HG02759 (cell line): Measurements from ENCODE around the gene RP9.

ENCODE experiments used
- ATAC-seq: cut with Tn5 transposase; IDR thresholded peaks from one replicate; pipeline ENCODE4 v1.9.1; 2021; ENCODE audit warnings: mild to moderate bottlenecking, moderate library complexity; ENCODE audit not compliant: unreplicated experiment

Gene RP9

DNA sequence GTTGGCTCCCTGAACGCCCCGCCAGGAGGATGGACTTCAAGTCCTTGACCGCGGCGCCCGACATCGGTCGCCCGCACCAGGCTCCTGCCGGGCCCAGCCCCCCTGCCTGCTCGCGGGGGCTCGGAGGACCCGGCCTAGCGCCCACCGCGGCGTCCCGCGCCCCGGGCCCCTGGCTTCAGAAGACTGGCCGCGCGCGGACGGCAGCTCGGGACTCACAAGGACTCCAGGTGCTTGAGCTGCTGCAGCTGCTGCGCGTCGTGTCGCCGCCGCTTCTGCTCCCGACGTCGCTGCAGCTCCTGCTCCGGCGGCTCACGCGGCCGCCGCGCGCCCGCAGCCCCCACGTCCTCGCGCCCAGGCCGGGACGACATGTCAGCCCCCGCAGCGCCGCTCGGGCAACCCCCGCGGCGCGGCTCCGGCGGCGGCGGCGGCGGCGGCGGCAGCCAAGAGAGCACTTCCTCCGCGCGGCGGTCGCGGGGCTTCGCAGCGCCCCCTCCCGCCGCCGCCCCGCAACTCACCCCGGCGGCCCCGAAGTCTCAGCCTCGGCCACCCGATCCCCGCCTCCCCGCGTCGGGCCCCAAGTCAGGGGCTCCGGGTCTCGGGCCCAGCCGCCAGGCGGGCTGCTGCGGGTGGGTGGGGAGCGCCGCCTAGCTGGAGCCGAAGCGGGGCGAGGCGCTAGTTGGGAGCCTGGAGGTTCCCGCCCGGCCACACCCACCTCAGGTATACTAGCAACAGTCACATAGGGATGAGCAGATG, at the start of gene RP9:
Gene RP9, minus strand, starts transcription at position 400 of the 753 bp plus-strand sequence. Its CDS starts 32 bp downstream, at position 368.
- ATAC-seq, result peak; percentile 91

GRCh38 chr7:33157781-33158180, 48.6 kb upstream of the RP9 start:
- no peak for ATAC-seq

GRCh38 chr7:33157311-33157710, 48.1 kb upstream of the RP9 start:
- ATAC-seq, result no peak

GRCh38 chr7:33156441-33156840, 47.2 kb upstream of the RP9 start:
- no peak for ATAC-seq

GRCh38 chr7:33155811-33156210, 46.6 kb upstream of the RP9 start:
- ATAC-seq, result no peak

DNA sequence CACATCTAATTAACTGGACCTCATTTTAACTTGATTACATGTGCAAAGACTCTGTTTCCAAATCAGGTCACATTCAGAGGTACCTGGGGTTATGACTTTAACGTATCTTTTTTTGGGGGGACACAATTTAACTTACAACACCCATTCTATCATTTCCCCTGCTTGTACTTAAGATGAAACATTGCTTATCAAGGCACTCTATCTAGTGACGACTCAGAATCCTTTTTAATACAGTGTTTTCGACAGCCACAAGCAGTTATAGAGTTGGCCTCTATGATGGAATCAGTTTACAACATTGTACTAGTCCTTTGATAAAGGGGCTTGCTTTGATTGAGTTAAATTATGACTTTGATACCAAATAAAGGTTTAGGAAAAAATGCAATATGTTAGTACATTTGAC, 42.9 kb upstream of the RP9 start:
- no peak for ATAC-seq

- ATAC-seq, result no peak
Observed at GRCh38 chr7:33145156-33145555, 36.0 kb upstream of the RP9 start.

GRCh38 chr7:33143996-33144718, 35.0 kb upstream of the RP9 start:
- ATAC-seq, result no peak

GRCh38 chr7:33142585-33142984, 33.4 kb upstream of the RP9 start:
- ATAC-seq, result no peak

DNA sequence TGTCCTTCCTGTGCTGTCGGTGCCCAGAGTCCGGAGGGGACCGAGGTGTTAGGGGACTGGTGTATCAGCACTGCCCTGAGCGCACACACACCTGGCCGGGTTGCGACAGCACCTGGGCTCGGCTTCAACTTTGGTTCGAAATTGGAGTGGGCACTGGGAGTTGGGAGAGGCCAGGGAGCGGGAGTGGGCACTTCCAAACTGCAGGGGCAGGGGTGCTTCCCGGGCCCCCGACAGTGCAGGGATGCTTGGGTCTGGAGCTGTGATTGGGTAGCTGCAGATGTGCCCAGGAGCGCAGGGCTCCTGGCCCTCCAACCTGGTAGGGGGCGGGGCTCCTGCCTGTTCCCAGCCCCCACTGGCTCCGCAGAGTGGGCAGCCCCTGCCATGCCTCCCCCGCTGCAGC, 27.9 kb upstream of the RP9 start:
- ATAC-seq, result no peak

DNA sequence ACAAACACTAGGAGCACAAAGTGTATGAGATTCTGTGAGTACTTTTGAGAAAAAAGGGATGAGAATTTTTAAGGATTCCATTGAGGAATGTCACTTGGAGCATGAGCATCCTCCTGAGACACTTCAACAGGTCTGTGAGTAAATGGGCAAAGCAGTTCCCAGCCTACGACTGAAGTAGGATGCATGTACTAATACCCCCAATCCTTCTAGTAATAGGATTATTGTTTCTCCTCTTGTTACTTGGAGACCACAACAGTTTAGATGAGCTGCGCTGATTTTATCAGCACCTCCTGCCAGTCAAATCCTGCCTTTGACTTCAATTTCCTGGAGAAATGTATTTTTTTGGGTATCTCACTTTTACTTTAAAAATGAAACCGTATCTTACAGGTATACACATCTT, 21.0 kb upstream of the RP9 start:
- ATAC-seq, result no peak

DNA sequence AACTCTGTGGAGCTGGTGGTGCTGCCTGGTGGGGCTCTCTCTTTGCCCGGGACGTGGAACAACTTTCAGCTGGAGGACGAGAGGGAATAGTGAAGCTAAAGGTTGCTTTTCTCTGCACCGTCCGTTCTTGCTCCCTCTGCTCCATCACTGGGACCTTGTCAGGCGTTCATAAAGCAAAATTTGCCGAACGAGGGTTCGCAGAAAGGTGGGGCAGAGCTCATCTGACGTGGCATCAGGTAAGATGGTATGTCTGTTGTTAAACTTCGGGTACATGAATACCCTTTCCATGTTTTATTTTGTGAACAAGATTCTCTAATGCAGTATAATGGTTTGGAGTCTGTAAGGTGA, 20.6 kb upstream of the RP9 start:
- no peak for ATAC-seq

DNA sequence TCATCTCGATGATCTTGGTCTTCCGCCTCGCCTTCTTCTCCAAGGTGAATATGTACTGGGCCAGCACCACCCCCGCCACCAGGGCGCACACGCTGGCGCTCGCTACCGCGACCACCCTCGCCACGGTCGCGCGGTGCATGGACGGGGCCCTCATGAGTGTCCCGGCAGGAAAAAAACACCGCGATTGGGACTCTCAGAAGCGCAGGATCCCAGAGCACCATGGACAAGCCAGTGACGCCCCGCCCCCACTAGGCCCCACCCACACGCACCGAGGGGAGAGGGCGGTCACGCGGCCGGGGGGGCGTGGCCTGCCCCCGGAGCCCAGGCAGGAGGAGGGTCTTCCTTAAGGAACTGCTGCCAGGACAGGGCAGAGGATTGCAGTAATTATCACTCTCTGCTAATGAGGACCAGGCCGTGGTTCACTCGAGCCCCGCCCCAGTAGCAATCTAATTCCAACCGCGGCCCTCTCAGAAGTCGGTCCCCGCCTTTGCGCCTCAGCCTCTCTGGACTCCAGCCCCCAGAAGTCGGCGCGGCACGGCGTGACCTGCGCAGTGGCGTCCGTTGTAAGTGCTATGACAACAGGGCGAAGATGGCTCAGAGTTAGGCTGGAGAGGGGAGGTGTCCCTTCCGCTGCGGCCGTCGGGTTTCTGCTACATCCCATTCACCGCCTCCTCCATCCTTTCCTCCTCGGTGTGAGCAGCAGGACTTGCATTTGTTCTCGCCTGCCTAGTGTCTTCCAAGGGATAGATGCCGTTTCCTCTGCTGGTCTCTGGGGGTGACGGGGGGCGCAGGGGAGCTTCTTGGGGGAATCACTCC, 20.0 kb upstream of the RP9 start, which contains the start of gene BBS9:
Gene BBS9, plus strand, starts transcription at position 575 of the 816 bp plus-strand sequence. CDS start 16,689 bp downstream, outside the sequence.
- peak; percentile 99 for ATAC-seq

DNA sequence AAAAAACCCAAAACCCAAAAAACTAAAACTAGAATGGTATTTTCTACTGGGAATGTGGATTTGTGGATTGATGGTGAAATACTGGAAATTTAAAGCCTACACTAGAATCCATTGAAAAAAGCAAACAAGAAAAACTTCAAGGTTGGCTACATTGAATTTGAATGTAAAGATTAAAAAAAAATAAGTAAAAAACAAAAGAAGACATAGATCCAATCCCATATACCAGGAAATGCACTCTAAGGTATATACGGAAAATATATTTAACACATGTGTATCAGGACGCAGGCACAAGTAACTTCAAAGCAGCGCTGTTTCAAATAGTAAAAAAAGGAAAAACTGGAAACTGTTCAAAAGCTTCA, 19.4 kb upstream of the RP9 start:
- no peak for ATAC-seq

- ATAC-seq, result no peak
Observed at GRCh38 chr7:33127085-33127484, 17.9 kb upstream of the RP9 start.

DNA sequence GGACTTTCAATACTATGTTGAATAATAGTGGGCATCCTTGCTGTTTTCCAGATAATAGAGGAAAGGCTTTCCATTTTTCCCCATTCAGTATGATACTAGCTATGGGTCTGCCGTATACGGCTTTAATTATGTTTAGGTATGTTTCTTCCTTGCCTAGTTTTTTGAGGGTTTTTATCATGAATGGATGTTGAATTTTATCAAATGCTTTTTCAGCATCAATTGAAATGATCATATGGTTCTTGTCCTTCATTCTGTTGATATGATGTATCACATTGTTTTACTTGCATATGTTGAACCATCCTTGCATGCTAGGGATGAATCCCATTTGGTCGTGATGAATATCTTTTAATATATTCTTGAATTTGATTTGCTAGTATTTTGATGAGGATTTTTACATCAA, 9.2 kb upstream of the RP9 start:
- no peak for ATAC-seq

- no peak for ATAC-seq
Observed at GRCh38 chr7:33114976-33115375, 5.8 kb upstream of the RP9 start.

DNA sequence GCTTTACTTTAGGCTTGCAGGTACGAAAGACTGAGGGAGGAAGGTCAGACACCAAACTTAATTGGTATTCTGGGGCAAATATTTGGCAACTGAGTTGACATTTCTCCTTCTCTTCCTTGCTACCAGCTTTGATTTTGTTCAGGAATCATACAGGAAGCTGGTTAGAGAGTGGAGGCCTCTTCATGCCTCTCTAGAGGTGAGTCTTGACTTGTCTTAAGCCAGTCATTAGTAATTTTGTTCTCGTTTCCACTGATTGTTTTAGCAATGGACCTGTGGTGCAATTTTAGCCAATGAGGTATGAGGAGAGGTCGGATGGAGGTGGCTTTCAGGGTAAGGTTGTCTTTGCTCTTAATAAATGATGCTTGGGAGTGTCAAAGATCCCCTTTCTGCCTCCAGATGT, 2.4 kb upstream of the RP9 start:
- ATAC-seq, result no peak

GRCh38 chr7:33109758-33110238, 594 bp upstream of the RP9 start:
- ATAC-seq, result no peak

- ATAC-seq, result peak; percentile 7
Observed at GRCh38 chr7:33108554-33109004, 625 bp downstream of the RP9 start.
